GM18507 (cell line): ENCODE data around the gene FMN1.

Experiments
- DNase-seq: peaks from one replicate; pipeline ENCODE4 v3.0.0; 2011; ENCODE audit warnings: low read depth; ENCODE audit not compliant: insufficient read length; ENCODE audit errors: extremely low spot score
- FAIRE-seq: peaks from 2 replicates; lab custom pipeline; 2011; peaks lifted over from hg19 to GRCh38; lab: Jason Lieb, UNC

Gene FMN1

DNA sequence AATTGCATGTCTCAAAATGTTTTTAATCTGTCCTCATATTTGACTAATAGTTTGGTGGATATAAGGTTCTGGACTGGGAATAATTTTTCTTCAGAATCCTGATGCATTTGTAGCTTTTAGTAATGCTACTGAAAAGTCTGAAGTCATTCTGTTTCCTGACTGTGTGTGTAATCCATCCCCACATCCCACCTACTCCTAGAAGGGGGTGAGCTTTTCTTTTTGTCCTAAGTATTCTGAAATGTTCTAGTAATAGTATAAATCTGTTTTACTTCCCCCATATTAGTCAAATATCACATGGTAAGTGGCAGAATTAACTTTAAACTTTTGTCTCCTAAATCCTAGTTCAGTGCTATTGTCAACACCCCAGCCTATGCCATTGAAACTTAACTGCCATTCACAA, 313.9 kb downstream of the FMN1 start:
- FAIRE-seq (no peak), DNase-seq (no peak)

DNA sequence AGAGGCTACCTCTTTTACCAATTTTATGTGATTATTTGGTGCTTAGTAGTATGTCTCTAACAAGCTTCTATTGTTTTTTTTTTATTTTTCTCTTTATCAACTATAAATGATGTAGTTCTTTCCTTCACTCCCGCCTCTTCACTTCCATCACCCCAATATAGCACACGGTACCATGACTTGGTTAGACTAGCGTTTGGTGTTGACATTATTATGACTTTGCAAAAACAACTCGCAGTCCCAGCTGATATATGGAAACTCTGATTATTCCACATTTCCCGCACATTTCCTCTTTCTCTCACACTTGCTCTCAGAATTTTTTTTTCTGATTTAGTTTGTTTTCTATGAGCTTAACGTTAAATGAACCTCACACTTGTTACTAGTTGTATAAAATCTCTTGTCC, 314.5 kb downstream of the FMN1 start:
- FAIRE-seq (no peak), DNase-seq (no peak)

DNA sequence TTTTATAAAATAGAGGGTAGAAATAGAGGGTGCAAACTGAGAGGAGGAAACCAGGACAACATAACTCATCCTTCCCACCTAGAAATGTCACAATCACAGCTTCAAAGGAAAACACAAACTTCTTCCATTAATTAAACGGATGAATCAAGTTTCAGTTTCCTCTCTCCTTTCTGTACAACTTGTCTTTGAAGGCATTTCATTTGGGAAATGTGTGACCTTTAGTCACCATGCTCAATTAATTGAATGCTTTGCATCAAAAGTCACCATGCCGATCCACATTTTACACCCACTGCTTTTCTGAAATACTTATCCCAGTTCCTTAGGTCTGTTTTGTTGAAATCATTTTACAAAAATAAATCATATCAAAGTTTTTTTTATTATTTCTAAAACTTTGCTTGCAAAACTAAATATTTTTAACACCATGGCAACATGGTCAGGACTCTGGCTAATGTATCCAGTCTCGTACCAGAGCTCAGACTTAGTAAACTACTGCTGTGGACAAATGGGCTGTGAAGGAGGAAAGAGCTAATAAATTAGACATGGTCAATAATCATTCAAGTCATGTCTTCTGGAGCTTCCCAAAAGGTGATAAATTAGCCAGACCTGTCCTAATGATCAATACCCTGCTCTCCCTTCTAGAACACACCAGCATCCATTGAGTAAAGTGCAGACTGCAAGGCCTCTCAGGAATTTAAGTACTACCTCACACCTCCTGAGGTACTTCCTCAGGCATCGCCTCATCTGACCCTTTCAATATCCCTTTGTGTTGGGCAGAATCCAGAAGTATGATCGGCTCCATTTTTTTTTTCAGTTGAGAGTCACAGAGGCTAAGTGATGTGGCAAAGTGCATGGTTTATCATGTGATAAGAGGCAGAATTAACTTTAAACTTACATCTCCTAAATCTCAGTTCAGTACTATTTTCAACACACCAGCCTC, 315.4 kb downstream of the FMN1 start:
- no peak for FAIRE-seq
- no peak for DNase-seq

DNA sequence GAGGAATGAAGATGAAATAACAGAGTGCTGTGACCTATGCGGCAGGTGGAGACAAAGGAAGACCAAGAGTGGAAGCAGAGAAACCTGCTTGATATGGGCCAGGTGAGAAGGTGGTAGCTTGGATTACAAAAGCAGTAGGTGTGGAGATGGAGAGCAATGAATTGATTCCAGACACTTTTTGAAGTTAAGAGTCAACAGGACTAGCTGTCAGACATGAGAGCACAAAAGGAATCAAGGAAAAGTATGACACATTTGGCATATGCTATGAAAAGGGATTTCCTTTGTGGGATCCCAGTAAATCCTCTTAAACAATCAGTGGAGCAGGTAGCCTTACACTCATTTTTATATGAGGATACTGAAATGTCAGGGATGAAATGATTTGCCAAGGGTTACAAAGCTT, 316.2 kb downstream of the FMN1 start:
- FAIRE-seq (no peak), DNase-seq (no peak)

- no peak for DNase-seq
- FAIRE-seq = no peak
These were observed 317.1 kb downstream of the FMN1 start for GRCh38 chr15:32877252-32878019.

GRCh38 chr15:32873284-32874114, 321.0 kb downstream of the FMN1 start:
- no peak for FAIRE-seq
- DNase-seq = no peak

GRCh38 chr15:32872621-32873283, 321.8 kb downstream of the FMN1 start:
- no peak for DNase-seq
- no peak for FAIRE-seq

DNA sequence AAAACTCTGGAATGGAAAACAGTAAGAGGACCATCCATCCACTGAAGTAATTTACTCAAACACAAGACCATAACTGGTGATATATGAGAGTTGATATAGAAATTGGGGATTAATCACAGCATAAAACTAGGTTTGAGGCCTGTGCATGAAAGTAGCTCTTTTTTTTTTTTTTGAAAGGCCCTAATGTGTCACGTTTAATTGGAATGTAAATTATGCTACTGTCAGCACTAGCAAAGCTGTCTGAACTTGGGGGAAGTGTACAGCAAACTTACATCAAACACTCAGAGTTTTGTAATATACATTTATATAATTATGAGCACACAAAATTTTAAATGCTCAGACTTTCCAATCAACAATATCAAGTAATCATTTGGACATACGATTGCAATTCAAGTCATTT, 322.6 kb downstream of the FMN1 start:
- DNase-seq (no peak), FAIRE-seq (no peak)

DNA sequence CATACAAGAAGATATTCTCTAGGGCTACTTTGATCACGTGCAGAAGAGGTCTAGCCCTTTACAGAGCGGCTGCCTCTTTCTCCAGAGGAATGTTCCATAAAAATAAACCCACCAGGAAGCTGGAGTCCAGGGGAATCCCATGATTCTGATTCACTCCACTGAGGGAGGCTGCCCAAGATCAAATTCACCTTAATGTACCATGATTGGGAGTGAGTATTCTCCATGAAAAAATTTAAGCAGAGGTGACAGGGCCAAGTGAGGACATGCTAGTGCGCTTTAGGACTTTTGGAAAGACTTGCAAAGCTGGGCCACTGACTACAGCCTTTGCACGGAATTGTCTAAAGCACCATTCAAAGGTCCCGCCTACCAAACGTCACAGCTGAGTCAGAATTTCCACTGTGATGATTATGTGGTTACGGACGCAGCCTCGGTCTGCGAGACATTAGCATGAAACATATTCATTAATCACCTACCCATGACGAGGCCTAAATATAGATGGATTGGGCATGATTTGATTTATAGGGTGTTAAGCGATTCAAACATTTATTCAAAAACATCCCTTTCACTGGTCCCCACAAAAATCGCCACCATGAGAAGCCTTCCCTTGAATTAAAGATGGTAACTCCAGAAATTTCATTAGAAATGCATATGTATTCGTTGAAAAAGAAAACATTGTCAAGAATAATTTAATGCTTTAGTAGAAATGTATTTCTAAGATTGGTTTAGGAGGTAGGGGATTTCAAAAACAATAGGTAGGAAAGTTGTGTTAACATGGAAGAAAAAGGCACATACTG, 324.1 kb downstream of the FMN1 start:
- FAIRE-seq (peak; percentile 85), DNase-seq (peak; percentile 25)

GRCh38 chr15:32869776-32870175, 324.7 kb downstream of the FMN1 start:
- DNase-seq (no peak), FAIRE-seq (peak; percentile 29)

DNA sequence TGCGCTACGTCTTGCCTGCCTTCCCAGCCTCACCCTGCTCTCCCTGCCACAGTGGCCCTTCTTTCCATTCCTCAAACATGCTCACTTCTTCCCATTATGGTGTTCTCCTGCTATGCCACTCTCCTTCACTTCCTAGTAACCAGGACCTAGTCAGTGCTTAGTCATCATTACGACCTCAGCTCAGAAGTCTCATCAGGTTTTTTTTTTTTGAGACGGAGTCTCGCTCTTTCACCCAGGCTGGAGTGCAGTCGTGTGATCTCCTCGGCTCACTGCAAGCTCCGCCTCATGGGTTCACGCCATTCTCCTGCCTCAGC, 327.2 kb downstream of the FMN1 start:
- no peak for FAIRE-seq
- DNase-seq = no peak

DNA sequence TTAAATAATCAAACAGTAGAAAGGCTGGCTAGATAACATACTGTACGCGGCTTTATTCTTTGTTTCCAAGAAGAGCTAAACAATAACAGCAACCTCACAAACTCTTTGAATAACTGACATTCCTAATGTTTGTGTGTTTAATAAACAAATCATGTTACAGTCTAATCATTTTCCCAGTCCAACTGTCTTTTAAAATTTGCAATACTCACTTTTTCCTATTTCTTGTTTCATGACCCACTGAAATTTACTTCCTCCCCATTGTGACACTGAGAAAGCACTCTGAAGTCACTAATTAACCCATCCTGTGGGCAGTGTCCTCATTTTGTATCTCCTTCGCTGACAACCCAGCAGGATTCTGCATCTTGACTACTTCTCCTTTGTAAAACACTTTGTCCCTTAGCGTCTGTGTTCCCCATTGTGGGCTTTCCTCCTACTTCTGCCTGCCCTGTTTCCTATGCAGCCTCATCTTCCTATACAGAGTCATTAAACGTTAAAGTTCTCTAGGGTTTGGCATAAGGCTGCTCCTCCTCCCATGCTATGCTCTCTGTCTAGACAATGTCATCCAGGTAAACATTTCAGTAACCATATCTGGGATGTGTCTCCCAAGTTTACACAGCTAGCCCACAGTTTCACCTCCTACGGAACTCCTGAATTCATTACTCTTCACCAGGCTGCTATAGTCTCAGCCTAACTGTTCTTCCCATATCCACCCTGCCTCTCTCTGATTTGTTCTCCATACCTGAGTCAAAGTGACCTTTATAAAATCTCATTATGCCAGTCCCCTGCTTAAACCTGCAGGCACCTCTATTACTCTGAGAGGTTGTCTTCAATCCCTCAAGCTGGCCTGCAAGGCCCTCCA, 327.8 kb downstream of the FMN1 start:
- DNase-seq (no peak), FAIRE-seq (peak; percentile 12)

GRCh38 chr15:32864841-32865240, 329.7 kb downstream of the FMN1 start:
- DNase-seq (no peak), FAIRE-seq (no peak)

DNA sequence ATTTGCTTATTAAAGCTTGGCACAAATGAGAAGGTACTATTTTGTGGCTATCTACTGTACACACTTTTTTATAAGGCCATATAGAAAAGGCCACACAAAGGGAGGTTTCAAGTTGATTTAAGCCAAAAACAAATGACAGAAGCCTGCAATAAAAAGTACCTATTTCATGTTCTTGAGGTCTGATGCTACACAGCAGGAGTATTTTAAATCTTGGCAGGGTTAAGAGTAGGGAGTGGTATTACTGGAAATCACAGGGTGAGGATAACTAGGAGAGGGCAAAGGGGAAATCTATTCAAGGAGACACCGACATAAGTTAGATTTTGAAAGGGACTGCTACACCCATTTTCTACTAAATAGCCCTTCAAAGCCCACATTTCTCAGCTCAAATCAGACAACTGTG, 330.5 kb downstream of the FMN1 start:
- no peak for DNase-seq
- no peak for FAIRE-seq

DNA sequence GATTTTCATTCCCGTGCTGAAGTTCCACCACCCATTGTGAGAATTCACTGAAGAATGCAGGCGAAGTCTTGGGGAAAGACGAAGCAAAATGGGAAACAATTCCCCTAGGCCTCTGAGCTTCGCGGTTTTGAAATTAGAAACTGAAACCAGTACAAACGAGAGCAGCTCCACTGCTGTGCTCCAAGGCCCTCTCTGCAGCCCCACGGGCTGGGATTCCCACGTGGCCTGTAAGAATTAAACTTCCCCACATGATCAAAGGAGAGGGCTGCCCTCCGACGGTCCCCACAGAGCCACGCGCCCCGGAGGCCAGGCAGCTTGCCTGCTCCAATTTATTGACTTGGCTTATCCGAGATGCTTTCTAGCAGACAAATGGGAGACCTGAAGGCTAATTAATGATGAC, 332.8 kb downstream of the FMN1 start:
- no peak for DNase-seq
- peak; percentile 73 for FAIRE-seq

- DNase-seq = no peak
- no peak for FAIRE-seq
These were observed 333.3 kb downstream of the FMN1 start for GRCh38 chr15:32861174-32861573.

DNA sequence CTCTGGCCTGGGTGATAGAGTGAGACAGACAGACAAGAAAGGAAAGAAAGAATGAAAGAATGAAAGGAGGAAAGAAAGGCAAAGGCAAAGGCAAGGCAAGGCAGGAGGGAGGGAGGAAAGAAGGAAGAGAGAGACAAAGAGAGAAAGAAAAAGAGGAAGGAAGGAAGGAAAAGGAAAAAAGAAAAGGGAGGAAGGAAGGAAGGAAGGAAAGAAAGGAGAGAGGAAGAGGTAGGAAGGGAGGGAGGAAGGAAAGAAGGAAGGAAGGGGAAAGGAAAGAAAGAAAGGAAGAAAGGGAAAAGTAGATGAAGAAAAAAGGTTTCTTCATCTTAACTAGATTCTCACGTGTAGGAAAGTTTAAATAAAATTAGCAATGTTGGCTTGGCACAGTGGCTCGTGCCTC, 334.5 kb downstream of the FMN1 start:
- no peak for FAIRE-seq
- no peak for DNase-seq

DNA sequence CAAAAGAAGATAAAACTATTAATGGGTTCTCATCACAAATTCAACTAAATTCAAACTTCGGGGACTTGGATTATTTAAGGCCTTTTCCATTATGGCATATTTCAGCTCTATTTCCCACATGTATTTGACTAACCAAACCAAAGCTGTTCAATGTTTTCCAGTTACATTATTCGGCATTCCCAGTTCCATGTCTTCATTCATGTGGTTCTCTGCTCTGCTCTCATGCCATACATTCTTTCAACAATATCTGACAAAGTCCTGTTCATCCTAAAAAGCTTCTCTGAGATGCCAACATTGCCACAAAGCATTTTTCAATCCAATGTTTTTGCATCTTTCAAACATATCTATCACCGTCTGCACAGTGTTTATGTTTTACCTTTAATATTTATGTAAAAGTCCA, 335.3 kb downstream of the FMN1 start:
- no peak for FAIRE-seq
- DNase-seq = no peak
